ENCODE data around the gene YOD1.

Gene YOD1

DNA sequence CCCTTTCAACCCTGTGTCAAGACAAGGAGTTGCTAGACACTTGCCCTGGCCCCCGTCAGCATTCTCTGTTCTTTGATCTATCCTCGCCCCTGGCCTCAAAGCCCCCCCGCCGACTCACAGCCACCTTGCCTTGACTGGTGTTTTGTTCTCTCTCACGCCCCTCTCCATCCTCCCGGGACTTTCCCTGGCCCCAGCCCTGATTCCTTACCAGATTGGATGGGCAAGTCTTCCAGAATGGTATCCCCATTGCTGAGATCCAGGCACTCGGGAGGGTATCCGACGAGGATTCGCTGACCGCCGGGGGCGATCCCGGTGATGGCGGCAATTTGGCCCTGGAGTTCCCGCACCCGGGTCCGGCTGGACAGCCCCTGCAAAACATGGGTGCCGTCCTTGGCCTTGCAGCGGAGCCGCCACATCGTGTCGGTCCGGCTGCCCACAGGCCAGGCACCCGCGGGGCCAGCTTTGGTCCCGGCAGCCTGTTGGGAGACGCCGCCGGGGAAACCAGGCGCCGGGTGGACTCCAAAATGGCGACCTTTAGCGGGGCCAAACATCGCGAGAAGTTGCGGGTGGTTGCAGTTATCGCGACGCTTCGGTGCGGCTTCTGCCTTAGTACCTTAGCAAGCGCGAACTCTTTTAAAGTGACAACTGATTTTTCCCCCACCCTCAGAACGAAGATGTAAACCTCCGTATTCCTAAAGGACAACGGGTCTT, 373 bp downstream of the YOD1 start:
- DNase-seq (ENCODE audit: low spot score), result peak; percentile 92
- TF ChIP-seq, protein P1, sequence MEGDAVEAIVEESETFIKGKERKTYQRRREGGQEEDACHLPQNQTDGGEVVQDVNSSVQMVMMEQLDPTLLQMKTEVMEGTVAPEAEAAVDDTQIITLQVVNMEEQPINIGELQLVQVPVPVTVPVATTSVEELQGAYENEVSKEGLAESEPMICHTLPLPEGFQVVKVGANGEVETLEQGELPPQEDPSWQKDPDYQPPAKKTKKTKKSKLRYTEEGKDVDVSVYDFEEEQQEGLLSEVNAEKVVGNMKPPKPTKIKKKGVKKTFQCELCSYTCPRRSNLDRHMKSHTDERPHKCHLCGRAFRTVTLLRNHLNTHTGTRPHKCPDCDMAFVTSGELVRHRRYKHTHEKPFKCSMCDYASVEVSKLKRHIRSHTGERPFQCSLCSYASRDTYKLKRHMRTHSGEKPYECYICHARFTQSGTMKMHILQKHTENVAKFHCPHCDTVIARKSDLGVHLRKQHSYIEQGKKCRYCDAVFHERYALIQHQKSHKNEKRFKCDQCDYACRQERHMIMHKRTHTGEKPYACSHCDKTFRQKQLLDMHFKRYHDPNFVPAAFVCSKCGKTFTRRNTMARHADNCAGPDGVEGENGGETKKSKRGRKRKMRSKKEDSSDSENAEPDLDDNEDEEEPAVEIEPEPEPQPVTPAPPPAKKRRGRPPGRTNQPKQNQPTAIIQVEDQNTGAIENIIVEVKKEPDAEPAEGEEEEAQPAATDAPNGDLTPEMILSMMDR (IDR thresholded peaks at IDR 0.05; ENCODE audit: borderline replicate concordance, control extremely low read depth, extremely low read depth, insufficient read depth, missing control alignments), result no peak
- in situ Hi-C loops (cut with MboI; ENCODE audit: low sequenced_read_pairs, unreplicated experiment), result no loop called here

DNA sequence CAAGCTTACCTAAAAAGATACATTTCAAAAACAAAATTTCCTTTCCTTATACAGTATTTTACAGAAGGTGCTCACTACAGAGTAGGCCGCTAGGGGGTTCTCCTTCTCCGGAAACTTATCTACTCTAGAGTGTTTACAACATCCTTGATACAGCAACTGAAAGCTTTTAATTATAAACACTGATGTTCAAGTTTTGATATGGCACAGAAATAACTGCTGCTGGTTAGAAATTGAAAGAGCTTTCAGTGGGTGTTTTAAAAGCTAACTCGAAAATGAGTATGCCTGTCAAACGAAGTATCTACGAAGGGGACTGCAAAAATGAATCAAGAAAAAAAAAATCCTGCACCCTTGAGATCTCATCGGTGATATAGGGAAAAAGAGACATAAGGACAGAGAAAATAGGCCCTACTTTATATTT, 1.0 kb downstream of the YOD1 start:
- in situ Hi-C loops (cut with MboI; ENCODE audit: low sequenced_read_pairs, unreplicated experiment), result no loop called here
- TF ChIP-seq, protein P1 (IDR thresholded peaks at IDR 0.05; ENCODE audit: borderline replicate concordance, control extremely low read depth, extremely low read depth, insufficient read depth, missing control alignments), result peak; percentile 48
- peak; percentile 66 for DNase-seq (ENCODE audit: low spot score)

DNA sequence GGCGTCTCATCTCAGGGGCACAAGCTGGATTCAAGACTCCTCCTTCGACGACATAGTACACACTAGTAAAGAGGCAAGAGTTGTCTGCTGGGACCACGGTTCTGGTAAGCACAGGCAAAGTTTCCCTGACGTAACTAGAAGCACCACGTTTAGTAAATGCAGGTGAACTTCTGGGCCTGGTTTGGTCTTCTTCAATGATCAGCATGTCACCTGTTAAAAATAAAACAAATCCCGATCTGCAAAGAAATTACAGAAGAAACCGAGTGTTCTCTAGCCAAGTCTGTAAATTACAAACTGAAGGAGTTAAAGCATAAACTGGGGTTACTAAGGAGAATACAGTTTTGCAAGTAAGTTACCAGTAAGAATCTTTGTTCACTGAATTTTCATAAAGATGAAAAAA, 1.5 kb downstream of the YOD1 start:
- DNase-seq (ENCODE audit: low spot score), result no peak
- in situ Hi-C loops (cut with MboI; ENCODE audit: low sequenced_read_pairs, unreplicated experiment), result no loop called here
- TF ChIP-seq, protein P1 (IDR thresholded peaks at IDR 0.05; ENCODE audit: borderline replicate concordance, control extremely low read depth, extremely low read depth, insufficient read depth, missing control alignments), result no peak

DNA sequence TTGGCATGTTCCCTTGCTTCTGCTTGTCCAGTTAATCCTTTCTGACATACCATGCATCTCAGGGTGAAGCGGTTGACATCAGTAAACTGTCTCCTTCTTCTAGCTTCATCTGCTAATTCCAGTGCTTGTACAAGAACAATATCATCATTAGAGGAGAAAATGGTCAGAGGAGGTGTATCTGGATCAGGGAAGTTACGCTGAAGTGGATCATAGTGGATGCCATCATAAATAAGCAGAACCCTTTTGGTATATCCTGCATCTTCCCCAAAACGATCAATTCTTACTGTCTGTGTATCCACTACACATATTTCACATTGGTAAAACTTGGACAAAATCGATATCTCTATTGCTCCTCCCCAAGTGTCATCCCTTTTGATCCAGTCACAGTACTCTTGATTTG, 2.0 kb downstream of the YOD1 start:
- no peak for DNase-seq (ENCODE audit: low spot score)
- TF ChIP-seq, protein P1 (IDR thresholded peaks at IDR 0.05; ENCODE audit: borderline replicate concordance, control extremely low read depth, extremely low read depth, insufficient read depth, missing control alignments), result no peak
- in situ Hi-C loops (cut with MboI; ENCODE audit: low sequenced_read_pairs, unreplicated experiment), result no loop called here

DNA sequence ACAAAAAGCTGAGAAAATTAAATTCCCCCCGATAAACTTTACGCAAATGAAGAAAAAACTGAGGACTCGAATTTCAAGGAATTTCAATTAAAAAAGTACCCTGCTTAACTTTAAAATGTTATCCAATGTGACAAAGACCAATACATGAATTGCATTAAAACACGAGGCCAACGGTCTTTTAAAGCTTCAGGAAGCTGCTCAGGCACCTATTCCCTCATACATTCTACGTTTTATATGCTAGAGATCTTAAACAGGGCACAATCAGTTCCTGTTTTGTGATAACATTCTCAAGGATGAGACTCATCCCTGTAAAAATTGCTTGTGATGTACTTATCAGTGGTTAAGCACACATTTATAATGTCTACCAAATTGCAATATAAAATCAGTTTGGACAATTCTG, 3.0 kb downstream of the YOD1 start:
- no peak for DNase-seq (ENCODE audit: low spot score)
- TF ChIP-seq, protein P1 (IDR thresholded peaks at IDR 0.05; ENCODE audit: borderline replicate concordance, control extremely low read depth, extremely low read depth, insufficient read depth, missing control alignments), result no peak
- in situ Hi-C loops (cut with MboI; ENCODE audit: low sequenced_read_pairs, unreplicated experiment), result no loop called here

DNA sequence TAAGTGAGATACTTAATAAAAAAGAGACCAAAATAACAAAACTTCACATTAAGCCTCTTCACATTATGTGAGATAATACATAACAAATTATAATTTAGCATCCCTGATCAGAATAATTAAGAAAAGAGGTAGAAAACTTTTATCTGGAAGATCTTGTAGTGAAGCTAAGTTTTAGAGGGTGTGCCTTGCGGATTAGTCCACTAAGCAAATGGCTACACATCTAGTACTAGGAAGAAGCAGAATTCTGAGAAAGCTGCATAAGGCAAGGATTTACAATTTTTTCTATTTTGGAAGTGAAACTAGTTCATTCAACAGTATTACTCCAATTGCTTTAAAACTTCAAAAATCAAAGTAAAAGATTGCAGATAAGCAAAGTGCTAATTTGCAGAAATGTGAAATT, 3.5 kb downstream of the YOD1 start:
- in situ Hi-C loops (cut with MboI; ENCODE audit: low sequenced_read_pairs, unreplicated experiment), result no loop called here
- DNase-seq (ENCODE audit: low spot score), result no peak
- TF ChIP-seq, protein P1 (IDR thresholded peaks at IDR 0.05; ENCODE audit: borderline replicate concordance, control extremely low read depth, extremely low read depth, insufficient read depth, missing control alignments), result no peak
